Astrocyte of the spinal cord (primary cell): Measurements from ENCODE around the gene TUBA4B.

Experiments used
- DNase-seq: peaks from one replicate; pipeline ENCODE4 v3.0.0; 2011; ENCODE audit warnings: low read depth, low spot score
- H3K4me3 ChIP-seq: 2 replicates; pipeline ENCODE4 v1.5.1; 2011; ENCODE audit warnings: low read depth, mild to moderate bottlenecking, low read length, moderate library complexity
- CTCF ChIP-seq: IDR thresholded peaks from 2 replicates; pipeline ENCODE4 v1.5.1; 2012; ENCODE audit warnings: low read depth, mild to moderate bottlenecking, low read length, inconsistent platforms
- in situ Hi-C: cut with HindIII; loops from 2 replicates; pipeline ENCODE4 v1.10.0; 2017; ENCODE audit warnings: low sequenced_read_pairs

TUBA4B gene

GRCh38 chr2:219274361-219274921, 21.4 kb downstream of the TUBA4B start:
- no peak for TF ChIP-seq CTCF
- H3K4me3 ChIP-seq: no peak overlapping the region
- in situ Hi-C loops: no loop called here
- peak; percentile 70 for DNase-seq

- in situ Hi-C loops: no loop called here
- TF ChIP-seq CTCF: peak; percentile 99
- DNase-seq: peak; percentile 76
- H3K4me3 ChIP-seq: no peak overlapping the region
Observed at GRCh38 chr2:219277703-219278654, 24.9 kb downstream of the TUBA4B start.

- DNase-seq: no peak
- in situ Hi-C loops: no loop called here
- peak overlapping the region; percentile 19 for H3K4me3 ChIP-seq
- TF ChIP-seq CTCF: no peak
Observed at GRCh38 chr2:219278655-219279150, 25.7 kb downstream of the TUBA4B start.

- peak; percentile 99 for DNase-seq
- H3K4me3 ChIP-seq: peak within 1 kb of the TSS; percentile 63
- peak; percentile 27 for TF ChIP-seq CTCF
- in situ Hi-C loops: no loop called here
Observed at GRCh38 chr2:219279151-219279915, 26.3 kb downstream of the TUBA4B start, which contains the start of gene DNAJB2. DNAJB2 (plus strand) TSS chr2:219279366; CDS start chr2:219279834, 468 bp downstream.

GRCh38 chr2:219279916-219280516, 27.0 kb downstream of the TUBA4B start:
- peak overlapping the region; percentile 63 for H3K4me3 ChIP-seq
- no peak for DNase-seq
- TF ChIP-seq CTCF: no peak
- in situ Hi-C loops: no loop called here

GRCh38 chr2:219280651-219281050, 27.6 kb downstream of the TUBA4B start:
- in situ Hi-C loops: no loop called here
- DNase-seq: no peak
- TF ChIP-seq CTCF: no peak
- no peak overlapping the region for H3K4me3 ChIP-seq
